ENCODE measurements around the gene SUDS3.

DNA sequence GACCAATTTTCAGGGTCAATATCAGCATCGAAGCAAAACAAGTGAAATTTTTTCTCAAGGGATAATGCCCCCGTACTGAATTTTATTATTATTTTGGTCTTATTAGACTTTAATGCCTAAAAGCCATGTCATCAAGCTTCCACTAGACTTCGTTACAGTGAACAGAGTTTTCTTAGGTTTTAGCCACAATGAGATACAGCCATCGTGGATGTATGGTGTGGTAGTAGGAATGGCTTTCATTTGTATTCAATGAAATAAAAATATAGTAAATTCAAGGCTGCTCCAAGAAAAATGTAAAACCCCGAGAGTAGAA is 15.3 kb upstream of the SUDS3 start:
- TF ChIP-seq, protein P1, sequence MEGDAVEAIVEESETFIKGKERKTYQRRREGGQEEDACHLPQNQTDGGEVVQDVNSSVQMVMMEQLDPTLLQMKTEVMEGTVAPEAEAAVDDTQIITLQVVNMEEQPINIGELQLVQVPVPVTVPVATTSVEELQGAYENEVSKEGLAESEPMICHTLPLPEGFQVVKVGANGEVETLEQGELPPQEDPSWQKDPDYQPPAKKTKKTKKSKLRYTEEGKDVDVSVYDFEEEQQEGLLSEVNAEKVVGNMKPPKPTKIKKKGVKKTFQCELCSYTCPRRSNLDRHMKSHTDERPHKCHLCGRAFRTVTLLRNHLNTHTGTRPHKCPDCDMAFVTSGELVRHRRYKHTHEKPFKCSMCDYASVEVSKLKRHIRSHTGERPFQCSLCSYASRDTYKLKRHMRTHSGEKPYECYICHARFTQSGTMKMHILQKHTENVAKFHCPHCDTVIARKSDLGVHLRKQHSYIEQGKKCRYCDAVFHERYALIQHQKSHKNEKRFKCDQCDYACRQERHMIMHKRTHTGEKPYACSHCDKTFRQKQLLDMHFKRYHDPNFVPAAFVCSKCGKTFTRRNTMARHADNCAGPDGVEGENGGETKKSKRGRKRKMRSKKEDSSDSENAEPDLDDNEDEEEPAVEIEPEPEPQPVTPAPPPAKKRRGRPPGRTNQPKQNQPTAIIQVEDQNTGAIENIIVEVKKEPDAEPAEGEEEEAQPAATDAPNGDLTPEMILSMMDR (IDR thresholded peaks at IDR 0.05), result no peak
- no peak for TF ChIP-seq POLR2A (IDR thresholded peaks at IDR 0.05)

Data from adrenal gland (tissue), 5 donors.